HG03342 (cell line): ENCODE data around the gene PTPRK.

Experiments
- ATAC-seq: cut with Tn5 transposase; IDR thresholded peaks from one replicate; pipeline ENCODE4 v1.9.1; 2021; ENCODE audit warnings: mild to moderate bottlenecking, moderate library complexity; ENCODE audit not compliant: unreplicated experiment

PTPRK gene

DNA sequence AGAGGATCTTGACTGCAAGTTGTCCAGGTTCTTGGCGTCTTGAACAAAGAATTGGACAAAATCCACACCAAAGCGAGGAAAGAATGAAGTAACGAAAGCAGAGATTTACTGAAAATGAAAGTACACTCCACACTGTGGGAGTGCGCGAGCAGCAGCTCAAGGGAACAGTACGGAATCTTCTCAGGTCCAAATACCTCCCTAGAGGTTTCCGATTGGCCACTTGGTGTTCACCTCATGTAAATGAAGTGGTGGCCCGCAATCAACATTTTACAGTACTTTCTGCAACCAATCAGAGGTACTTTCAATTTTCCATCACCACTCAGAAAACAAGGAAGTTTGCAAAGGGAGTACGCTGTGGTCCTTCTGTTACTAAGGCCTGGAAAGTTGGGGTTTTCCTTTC lies 122.4 kb downstream of the PTPRK start:
- ATAC-seq, result no peak

DNA sequence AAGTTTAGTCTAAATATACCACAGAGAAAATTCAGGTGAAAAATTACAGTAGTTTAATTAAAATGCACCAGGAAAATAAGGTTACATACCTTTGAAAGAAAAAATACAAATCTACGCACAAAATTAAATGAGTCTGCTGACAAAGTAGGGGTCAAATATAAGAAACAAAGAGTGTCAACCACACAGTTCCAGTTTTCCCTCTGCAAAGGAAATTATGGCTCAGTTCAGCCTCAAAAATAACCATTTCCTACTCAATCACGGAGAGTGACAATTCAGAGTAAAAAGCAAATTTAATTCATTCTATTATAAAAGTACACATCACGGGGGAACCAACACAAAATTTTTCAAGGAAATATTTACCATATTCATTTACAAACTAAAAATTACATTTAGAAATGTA lies 124.8 kb downstream of the PTPRK start:
- ATAC-seq, result no peak

DNA sequence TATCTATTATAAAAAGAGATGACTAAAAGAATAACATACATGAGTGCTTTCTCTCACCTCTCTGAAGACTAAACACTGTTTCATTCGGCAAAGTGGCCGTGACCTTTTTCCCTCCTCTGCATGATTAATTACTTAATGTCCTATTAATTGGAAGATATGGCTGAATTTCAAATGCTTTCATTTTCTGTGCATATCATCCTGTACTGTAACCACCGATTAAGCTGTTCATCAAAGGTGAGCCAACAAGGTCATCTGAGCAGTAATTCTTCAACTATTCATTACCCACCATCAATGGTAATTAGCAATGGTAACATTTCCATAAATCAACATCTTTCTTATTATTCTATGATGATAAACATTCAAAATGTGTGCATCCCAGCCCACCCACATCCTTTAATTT lies 125.2 kb downstream of the PTPRK start:
- no peak for ATAC-seq

DNA sequence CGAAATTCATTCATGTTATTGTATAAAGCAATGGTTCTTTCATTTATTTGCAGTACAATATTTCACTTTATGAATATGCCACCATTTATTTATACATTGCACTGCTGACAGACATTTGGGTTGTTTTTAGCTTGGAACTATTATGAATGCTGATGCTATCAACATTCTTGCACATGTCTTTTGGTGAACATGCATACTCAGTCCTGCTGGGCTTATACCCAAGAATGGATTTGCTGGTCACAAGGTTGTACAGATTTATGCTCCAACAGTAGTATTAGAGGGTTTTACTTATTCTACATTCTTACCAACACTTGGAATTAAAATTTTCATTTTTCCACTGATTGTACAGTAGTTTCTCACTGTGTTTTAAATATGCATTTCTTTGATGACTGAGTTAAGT lies 126.2 kb downstream of the PTPRK start:
- no peak for ATAC-seq

DNA sequence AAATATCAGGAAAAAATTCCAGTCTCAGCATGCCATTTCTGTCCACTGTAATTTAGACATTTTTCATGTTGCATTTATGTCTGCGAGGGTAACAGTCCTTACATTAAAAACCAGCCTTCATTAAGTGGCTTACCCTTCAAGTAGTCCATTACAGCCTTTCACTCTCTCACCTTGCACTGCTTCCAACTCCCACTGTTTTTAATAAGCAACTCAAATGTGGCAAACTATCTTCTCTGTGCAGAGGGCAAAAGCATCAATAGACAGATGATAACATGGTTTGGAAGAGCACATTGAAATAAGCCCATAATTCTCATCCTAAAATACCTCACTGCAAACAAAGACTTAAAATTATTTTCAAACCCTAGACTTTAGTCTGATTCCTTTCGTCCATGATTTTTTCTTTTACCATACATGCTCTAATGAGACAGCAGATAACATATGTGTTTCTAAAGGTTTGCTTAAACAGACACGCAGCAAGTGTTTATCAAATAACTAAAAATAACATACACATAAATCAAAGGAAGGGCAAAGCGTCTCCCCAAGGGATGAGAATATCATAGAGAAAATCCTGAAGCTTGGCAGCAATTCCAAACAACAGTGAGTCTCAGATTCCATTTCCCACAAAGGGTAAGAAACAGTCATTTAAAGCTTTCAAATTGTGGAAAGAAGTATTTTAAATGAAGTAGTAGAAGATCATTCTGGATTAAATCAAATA lies 130.4 kb downstream of the PTPRK start:
- ATAC-seq, result no peak

DNA sequence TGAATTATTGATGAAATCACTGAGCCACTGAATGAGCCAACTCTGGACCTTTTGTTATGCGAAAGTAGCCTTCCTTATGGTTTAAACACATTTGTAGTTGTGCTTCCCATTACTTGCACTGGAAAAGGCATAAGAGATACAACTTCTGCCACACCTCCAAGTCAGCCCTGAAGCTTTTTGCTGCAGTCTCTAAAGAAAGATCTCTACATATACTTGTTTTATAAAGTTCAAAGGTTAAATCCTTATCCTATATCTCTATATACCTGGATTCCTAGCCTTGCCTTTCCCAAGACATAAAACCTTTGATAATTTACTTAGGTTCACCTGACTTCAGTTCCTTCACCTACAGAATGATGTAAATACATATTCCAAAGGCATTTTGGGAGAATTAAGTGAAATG lies 132.0 kb downstream of the PTPRK start:
- no peak for ATAC-seq

DNA sequence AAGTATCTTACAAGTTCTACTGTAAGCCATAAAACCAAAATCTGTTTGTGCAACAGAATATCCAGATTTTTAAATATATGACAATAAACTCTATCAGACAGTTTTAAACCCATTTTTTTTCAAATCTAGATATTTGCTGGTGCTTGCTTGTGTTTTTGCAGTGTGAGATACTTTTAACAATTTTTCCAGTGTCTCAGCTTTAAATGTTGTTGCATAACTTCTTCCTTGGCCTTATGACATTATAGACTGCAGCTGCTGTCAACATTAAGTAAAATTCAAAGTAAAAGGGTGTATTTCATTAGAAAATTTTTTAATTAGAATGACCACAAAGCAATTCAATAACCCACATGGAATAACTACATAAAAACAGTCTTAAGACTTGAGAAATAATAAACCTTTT lies 139.5 kb downstream of the PTPRK start:
- ATAC-seq, result no peak

DNA sequence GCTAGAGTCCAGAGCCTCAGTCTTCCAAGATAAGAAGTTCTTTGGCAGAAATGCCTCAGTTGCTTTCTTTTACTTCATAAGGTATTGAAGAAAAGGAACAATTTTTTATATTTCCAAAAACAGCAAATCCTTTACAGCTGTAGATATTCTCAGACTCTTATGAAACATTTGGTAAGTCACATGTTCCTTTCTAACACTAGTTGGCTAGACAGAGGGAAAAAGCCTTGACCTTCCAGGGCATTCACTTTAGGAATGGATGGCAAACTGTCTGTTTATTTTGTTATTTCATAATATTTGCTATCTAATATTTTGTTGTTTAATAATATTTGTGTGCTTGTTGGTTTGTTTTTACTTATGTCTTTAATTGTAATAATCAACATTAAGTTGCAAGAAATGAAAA lies 140.8 kb downstream of the PTPRK start:
- no peak for ATAC-seq

DNA sequence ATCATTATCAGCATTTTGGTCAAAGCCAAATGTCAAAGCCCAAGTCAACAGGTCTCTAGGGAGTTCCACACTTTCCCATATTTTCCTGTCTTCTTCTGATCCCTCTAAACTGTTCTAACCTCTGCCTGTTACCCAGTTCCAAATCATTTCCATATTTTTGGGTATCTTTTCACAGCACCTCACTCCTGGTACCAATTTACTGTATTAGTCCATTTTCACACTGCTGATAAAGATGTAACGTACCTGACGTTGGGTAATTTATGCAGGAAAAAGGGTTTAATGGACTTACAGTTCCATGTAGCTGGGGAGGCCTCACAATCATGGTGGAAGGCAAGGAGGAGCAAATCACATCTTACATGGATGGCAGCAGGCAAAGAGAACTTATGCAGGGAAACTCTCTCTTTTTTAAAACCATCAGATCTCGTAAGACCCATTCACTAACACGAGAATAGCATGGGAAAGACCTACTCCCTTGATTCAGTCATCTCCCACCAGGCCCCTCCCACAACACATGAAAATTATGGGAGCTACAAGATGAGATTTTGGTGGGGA lies 143.4 kb downstream of the PTPRK start:
- no peak for ATAC-seq

DNA sequence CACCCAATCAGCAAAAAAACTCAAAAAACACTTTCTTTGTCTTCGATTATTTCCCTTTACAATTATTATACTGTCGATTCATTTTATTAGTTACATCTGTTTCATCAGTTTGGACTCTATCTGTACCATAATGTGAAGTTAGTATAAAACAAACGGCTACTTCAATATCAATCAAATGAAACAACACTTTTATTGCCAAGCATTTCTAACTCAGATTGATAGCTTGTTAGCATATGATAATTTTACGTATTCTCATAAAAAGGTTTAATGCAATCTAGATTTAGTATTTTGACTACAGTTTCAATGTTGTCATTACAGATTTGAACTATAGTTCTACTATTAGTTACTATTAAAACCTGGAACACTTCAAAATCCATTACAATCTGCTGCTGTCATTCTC lies 149.3 kb downstream of the PTPRK start:
- no peak for ATAC-seq

DNA sequence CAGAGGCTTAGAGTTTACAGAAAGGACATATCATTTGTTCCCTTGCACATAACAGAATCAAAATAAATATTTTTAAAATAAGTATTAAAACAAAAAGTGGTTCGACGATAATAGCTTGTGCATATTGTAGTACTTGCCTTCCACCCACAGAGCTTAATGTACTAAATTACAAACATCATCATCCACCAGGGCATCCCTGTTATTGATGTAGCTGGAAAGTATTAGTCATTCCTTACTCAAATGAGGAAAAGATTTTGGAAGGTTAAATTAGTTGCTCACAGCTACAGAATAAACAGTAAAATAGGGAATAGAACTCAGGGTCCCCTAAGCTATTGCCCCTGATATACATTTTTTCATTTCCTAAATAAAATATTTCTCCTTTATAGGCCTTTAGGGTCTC lies 150.3 kb downstream of the PTPRK start:
- no peak for ATAC-seq

DNA sequence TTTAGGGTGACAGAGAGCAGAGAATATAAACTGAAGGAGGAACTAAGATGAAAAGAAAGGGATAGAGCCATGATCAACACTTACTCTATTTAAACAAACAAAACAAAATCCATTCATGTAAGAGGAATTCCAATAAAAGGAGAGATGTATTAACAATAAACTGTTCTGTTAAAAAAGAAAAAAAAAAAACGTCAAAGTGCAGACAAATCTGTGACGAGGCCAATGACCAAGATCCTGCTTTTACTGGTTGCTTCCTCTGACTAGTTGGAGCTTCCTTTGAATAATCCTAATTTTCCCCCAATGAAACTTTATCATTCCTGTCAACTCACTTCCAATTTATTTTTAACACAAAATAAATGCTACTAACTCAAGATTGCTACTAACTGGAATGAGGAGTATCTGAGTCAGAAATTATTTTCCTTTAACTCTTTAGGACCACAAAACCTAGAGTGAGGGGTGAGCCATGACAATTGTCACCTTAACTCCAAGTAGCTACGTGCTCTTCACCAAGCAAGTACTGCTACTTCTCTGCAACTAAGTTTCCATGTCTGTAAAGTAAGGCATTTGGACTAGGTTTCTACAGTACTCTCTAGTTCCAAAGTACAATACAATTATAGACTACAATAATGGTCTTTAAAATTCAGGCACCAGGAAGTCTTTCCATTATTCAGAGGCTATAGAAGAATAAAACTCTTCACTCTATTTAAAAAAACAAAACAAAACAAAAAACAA lies 152.0 kb downstream of the PTPRK start:
- no peak for ATAC-seq

DNA sequence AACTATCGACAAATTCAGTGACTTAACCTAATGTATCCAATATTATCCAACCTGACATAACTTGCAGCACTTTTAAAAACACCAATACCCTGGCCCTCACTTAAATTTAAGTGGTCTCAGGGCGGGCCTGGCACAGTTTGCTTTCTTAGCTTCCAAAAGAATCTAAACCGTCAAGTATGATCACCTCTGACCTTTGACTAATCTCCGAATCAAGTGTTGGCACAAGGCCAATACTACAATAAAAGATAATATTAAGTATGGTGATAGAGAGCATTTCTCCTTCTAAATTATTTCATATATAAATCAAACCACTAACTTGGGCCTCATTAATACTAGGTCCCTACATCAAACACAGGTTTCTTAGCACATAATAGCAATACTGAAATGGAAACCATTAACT lies 153.0 kb downstream of the PTPRK start:
- no peak for ATAC-seq

DNA sequence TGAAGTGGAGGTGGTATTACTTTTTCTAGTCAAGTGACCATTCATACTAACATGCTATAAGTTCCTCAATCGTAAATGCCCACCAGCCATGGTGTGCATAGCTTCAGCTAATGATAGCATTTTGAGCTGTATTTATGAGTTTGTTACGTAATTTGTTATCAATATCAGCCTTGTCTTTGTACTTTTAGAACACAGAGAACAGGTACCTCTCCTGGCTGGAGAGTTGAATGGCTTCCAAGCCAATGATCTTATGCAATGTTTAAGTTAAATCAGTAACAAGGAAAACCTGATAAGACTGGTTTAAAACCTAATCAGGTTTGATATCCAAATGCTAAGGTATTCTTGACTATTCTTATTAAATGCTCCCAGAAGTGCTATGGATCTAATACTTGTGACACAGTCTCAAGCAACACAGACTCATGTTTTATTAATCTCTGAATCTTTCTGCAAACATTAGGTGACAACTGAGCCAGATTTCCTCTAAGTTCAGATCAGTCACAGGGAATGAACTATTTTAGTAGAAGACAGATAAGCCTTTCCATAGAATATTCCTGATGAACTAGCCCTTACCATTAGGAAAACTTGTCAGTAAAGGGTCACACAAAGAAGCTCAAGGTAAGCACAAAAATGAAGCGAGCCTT lies 154.8 kb downstream of the PTPRK start:
- ATAC-seq, result no peak

DNA sequence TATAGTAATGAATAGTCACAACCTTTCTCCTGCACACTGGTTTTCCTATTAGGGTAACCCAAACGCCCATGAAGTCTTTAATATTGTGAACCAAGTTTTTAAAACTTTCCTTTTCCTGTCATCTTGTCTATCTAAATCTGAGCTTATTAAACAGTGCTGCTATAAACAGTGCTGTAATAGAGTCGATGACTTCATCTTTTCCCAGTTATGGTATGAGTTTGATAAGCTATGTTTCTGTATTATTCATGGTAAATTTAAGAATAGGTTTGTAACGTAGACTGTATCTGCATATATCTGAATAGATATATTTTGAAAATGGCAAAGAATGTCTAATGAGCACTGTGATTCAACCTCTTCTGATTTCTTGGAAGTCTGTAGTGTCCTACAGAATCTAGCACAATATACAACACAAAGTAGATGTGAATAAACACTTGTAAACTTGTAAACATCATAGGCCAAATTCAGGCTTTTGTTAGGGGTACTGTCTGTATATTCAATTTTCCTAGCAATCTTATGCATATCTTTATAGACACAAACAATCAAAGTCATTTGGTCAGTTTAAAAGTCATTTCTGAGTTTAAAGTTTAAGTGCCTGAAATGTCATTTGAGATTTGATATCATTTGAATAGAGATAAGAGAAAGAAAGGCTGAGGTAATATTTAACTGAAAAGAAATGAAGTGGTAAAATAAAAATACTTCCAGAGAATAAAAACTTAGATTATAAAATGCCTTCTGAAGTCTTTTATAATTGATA lies 155.5 kb downstream of the PTPRK start:
- ATAC-seq, result no peak

DNA sequence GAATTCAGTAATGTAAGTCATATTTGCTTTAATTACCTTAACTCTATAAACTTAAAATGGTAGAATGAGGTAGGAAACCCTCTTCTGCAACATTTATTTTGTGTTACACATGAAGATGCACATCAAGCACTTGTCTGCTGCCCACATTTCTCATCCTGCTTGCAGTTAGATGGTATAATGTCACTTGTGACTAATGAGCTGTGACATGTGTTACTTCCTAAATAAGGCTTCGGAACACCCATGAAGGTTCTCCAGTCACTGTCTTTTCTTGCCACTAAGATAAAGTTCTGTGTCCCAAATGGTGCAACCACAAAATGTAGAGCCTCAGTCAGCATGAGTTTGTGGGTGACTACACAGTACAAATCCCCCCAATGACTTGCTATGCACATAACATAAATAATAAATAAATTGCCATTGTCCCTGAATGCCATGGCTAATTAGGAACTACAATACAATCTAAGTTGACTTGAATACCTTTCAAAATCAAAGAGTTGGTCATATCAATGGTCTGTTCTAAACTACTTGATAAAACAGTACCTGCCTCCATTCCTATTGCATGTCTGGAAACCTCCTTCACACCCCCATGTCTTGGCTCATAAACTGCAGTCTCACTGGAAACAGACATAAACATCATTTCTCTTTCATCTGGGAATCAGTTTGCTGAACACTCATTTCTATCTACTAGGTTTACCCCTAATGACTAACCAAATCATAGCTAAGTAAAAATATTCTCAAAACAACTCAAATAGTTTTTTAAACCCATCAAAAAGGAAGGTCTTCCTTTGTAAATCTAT lies 157.2 kb downstream of the PTPRK start:
- no peak for ATAC-seq

DNA sequence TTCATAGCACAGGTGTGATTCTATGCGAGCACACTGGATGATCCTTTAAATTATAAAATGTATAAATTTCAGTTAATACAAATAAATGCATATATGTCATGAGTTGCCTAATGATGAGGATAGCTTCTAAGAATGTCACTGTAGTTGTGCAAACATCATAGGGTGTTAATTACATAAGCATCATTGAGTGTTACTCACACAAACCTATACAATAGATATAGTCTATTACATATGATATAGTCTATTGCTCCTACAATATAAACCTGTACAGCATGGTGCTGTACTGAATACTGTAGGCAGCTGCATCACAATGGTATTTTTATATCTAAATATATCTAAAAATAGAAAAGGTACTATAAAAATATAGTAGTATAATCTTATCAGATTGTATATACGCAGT lies 159.0 kb downstream of the PTPRK start:
- no peak for ATAC-seq

DNA sequence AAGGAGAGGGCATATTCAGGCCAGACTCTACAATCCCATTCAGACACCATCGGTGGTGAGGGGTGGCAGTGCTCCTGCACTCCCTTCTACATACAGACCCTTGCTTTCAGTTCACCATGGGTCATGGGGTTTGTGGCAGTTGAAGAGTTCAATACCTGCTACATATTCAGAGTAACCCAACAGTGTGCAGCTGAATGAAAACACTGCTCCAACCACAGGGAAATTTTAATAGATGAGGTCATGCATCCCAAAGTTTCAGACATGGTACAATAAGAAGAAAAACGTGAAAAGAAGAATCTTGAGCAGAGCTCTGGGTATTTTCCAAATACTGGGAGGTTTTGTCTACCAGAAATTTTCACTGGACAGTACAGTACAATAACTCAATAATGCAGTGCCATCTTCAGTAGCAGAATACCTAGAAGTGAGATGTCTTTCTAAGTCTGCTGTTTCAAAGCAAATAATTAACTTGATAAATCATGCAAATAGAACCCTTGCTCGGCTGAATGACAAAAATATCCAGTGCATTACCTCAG lies 162.1 kb downstream of the PTPRK start:
- ATAC-seq, result no peak

DNA sequence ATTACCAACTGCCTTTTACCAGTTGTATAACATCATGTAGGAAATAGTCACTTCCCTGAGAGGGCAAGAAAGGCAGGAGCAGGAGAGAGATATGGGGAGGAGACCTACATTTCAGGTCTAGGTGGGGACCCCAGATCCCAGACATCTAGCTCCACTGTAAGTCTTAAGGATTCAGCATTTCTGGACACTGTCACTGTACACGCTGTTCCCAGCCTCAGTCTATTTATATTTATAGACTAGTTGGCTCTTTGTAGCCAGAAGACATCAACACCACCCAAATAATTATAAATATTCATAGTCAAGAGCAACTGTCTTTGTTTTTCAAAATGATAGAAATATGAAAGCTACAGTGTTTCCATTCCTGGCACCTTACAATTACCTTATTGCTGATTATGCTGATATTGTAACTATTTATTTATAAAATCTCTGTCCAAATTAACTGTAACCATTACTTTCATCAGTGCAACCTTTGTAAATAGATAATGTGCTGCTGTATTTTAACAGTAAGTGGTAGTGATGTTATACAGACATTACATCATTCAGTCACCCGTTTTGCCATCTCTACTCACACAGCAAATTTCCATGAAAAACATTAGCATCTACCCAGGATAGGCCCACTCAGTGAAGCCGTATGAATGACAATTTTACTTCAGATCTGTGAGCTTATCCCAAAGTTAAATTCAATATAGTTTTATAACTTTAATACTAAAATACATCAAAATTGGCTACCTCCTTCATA lies 162.8 kb downstream of the PTPRK start:
- no peak for ATAC-seq
